Body of pancreas (tissue), 4 donors: ENCODE results near the gene UQCR10.

ENCODE experiments used
- CTCF ChIP-seq, 7 experiments: fragments of 450-650 bp in 4 of 7; fragments of 200-600 bp in 3 of 7; sonication (generic) in 3 of 7; IDR thresholded peaks; one replicate each; pipeline ENCODE4 v1.5.1; 2016 to 2019; ENCODE audit warnings: antibody characterized with exemption in 7 of 7
- POLR2A ChIP-seq, 3 donors: fragments of 450-650 bp; IDR thresholded peaks; one replicate each; pipeline ENCODE4 v1.6.1; 2016; ENCODE audit warnings: antibody characterized with exemption in 3 of 3, mild to moderate bottlenecking in 2 of 3

GRCh38 chr22:29734838-29735237 is 32.3 kb upstream of the UQCR10 start:
- TF ChIP-seq CTCF (IDR thresholded peaks at IDR 0.05) (no peak), POLR2A (IDR thresholded peaks at IDR 0.05) (no peak)
